HCT116 (cell line): ENCODE data around the gene MUC6.

ENCODE experiments used
- CTCF ChIP-seq, 3 experiments: fragments of 200-600 bp in 1 of 3; sonication (generic) in 1 of 3; IDR thresholded peaks in 2 of 3; conservative IDR thresholded peaks in 1 of 3; 2 replicates each; pipeline ENCODE4 v1.5.1; 2012 to 2017; ENCODE audit warnings: low read depth in 2 of 3, low read length in 2 of 3, antibody characterized with exemption in 1 of 3, borderline replicate concordance in 1 of 3, control low read depth in 1 of 3, mild to moderate bottlenecking in 1 of 3, mixed read lengths in 1 of 3, mixed run types in 1 of 3, moderate library complexity in 1 of 3; ENCODE audit not compliant: insufficient read depth in 1 of 3
- EGR1 ChIP-seq: IDR thresholded peaks from 2 replicates; pipeline ENCODE4 v1.6.1; 2012; ENCODE audit warnings: low read depth
- EZH2 ChIP-seq: fragments of 200-600 bp; sonication (generic); IDR thresholded peaks from 2 replicates; pipeline ENCODE4 v1.6.1; 2017; ENCODE audit warnings: antibody characterized with exemption, mixed run types
- JUND ChIP-seq: IDR thresholded peaks from 2 replicates; pipeline ENCODE4 v1.6.1; 2012
- MAX ChIP-seq: IDR thresholded peaks from 2 replicates; pipeline ENCODE4 v1.6.1; 2012
- POLR2A ChIP-seq: IDR thresholded peaks from 2 replicates; pipeline ENCODE4 v1.7.0; 2011; ENCODE audit warnings: borderline replicate concordance; ENCODE audit not compliant: insufficient read depth, insufficient read length; ENCODE audit errors: extremely low read depth
- POLR2AphosphoS5 ChIP-seq: IDR thresholded peaks from 2 replicates; pipeline ENCODE4 v1.6.1; 2011; ENCODE audit warnings: mild to moderate bottlenecking, low read depth, low read length, moderate library complexity
- RAD21 ChIP-seq: IDR thresholded peaks from 2 replicates; pipeline ENCODE4 v1.6.1; 2012; ENCODE audit warnings: low read depth, mild to moderate bottlenecking
- SIN3A ChIP-seq: IDR thresholded peaks from 2 replicates; pipeline ENCODE4 v1.6.1; 2012; ENCODE audit warnings: low read depth
- SP1 ChIP-seq: IDR thresholded peaks from 2 replicates; pipeline ENCODE4 v1.6.1; 2012; ENCODE audit warnings: low read depth
- SRF ChIP-seq: IDR thresholded peaks from 2 replicates; pipeline ENCODE4 v1.6.1; 2012; ENCODE audit warnings: low read depth
- YY1 ChIP-seq: IDR thresholded peaks from 2 replicates; pipeline ENCODE4 v1.6.1; 2011; ENCODE audit warnings: low read length, low read depth, moderate library complexity, mild to moderate bottlenecking; ENCODE audit not compliant: insufficient replicate concordance; ENCODE audit errors: extremely low read depth
- ZBTB33 ChIP-seq: IDR thresholded peaks from 2 replicates; pipeline ENCODE4 v1.6.1; 2011; ENCODE audit warnings: mild to moderate bottlenecking, low read length, moderate library complexity; ENCODE audit not compliant: insufficient replicate concordance; ENCODE audit errors: extremely low read depth

GRCh38 chr11:1083621-1084551, 47.4 kb upstream of the MUC6 start:
- TF ChIP-seq EZH2 (no peak), CTCF (IDR thresholded peaks at IDR 0.05 in 2 of 3, conservative IDR thresholded peaks at IDR 0.05 in 1 of 3; ENCODE audit: borderline replicate concordance in 1 of 3, insufficient read depth in 1 of 3, low read depth in 2 of 3, low read length in 2 of 3) (no peak), SIN3A (no peak), POLR2AphosphoS5 (no peak), EGR1 (no peak), POLR2A (no peak), JUND (no peak), SP1 (no peak), YY1 (no peak), SRF (no peak), RAD21 (no peak), MAX (no peak), ZBTB33 (no peak)
